ENCODE results near the gene TLR4. TPM values are rescaled to one million over a fixed set of nuclear protein-coding genes. Genes with fewer than 3 reads are reported as not detected.

TLR4 gene
- total and polyA plus RNA-seq, 10 of the 15 experiments (the other 5 are each of a cell fraction or from before 2014, with no cell fraction given): 0.03 to 0.50 (median 0.16) TPM

DNA sequence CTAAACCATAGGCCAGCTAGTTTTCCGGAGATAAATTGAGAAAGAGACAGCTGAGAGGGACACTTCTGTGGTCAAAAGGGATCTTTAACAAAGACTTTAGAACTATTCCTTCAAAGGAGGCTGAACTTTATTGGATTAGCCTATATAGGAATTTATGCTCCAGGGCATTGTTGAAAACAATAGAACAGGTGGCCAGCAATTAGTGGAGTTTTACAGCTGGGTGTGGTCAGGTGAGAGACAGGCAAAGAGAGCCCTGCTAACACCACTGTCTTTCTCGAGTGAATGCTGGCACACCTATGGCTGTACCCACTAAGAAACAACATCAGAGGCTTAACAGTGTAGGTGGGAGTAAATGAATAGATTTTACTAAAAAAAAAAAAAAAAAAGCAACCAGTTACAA is 16.7 kb upstream of the TLR4 start (continued):
- no peak for TF ChIP-seq ZNF217 (IDR thresholded peaks at IDR 0.05)
- TF ChIP-seq DPF2 (IDR thresholded peaks at IDR 0.05): no peak

DNA sequence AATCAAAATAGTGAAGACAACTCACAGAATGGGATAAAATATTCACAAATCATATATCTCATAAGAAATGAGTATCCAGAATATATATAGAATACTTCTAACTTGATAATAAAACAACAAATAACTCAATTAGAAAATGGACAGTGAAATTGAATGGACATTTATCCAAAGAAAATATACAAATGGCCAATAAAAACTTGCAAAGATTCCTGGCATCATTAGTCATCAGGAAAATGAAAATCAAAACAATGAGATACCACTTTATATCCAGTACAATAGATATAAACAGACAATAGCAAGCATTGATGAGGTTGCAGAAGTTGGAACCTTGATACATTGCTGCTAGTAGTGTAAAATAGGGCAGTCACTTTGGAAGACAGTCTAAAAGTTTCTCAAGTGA is 12.8 kb upstream of the TLR4 start:
- H3K27me3 ChIP-seq (replicated peaks in 1 of 2; ENCODE audit: control insufficient read depth in 2 of 2, insufficient read depth in 2 of 2, low read length in 1 of 2): no peaks in the 10 kb centered on the region
- no peaks in the 10 kb centered on the region for H3K79me2 ChIP-seq (ENCODE audit: control insufficient read depth, insufficient read depth, low read length)
- ATAC-seq: no peak
- ChIA-PET SMC1A (ENCODE audit: uncharacterized antibody, unreplicated experiment) (no interaction called here), RAD21 (ENCODE audit: unreplicated experiment) (no interaction called here), POLR2A (no interaction called here), CTCF (no interaction called here)
- no TSS peak for BruUV-seq (replicated peaks)
- H4K20me1 ChIP-seq (ENCODE audit: control insufficient read depth, insufficient read depth): no peaks in the 10 kb centered on the region
- intact Hi-C loops (cut with micrococcal nuclease; ENCODE audit: unreplicated experiment) (no loop called here), in situ Hi-C loops (cut with MboI) (no loop called here)
- H3K4me3 ChIP-seq: no peak overlapping the region
- H2AFZ ChIP-seq (ENCODE audit: control insufficient read depth, low read depth, low read length): no peak overlapping the region
- H3K9ac ChIP-seq (ENCODE audit: control insufficient read depth, insufficient read depth, low read length): no peak overlapping the region
- no peaks in the 10 kb centered on the region for H3K4me1 ChIP-seq (ENCODE audit: control insufficient read depth, insufficient read depth, low read length)
- FAIRE-seq: no peak
- no peaks in the 10 kb centered on the region for H3K36me3 ChIP-seq (ENCODE audit: control insufficient read depth in 2 of 2, insufficient read depth in 2 of 2, low read length in 1 of 2)
- H3K27ac ChIP-seq (ENCODE audit: control insufficient read depth, insufficient read depth): no peak overlapping the region
- no peak overlapping the region for H3K4me2 ChIP-seq (ENCODE audit: control insufficient read depth, insufficient read depth)
- H3K9me3 ChIP-seq (replicated peaks; ENCODE audit: control insufficient read depth, insufficient read depth, low read length): no peaks in the 10 kb centered on the region
- DNase-seq (ENCODE audit: low read depth, low spot score): no peak
- TF ChIP-seq E4F1 (IDR thresholded peaks at IDR 0.05; ENCODE audit: borderline replicate concordance, partially characterized antibody): no peak
- no peak for TF ChIP-seq NR2C1 (IDR thresholded peaks at IDR 0.05)
- TF ChIP-seq PAX5 (IDR thresholded peaks at IDR 0.05; ENCODE audit: borderline replicate concordance, low read depth, low read length): no peak
- TF ChIP-seq KLF5 (IDR thresholded peaks at IDR 0.05; ENCODE audit: partially characterized antibody): no peak
- TF ChIP-seq, protein P1, sequence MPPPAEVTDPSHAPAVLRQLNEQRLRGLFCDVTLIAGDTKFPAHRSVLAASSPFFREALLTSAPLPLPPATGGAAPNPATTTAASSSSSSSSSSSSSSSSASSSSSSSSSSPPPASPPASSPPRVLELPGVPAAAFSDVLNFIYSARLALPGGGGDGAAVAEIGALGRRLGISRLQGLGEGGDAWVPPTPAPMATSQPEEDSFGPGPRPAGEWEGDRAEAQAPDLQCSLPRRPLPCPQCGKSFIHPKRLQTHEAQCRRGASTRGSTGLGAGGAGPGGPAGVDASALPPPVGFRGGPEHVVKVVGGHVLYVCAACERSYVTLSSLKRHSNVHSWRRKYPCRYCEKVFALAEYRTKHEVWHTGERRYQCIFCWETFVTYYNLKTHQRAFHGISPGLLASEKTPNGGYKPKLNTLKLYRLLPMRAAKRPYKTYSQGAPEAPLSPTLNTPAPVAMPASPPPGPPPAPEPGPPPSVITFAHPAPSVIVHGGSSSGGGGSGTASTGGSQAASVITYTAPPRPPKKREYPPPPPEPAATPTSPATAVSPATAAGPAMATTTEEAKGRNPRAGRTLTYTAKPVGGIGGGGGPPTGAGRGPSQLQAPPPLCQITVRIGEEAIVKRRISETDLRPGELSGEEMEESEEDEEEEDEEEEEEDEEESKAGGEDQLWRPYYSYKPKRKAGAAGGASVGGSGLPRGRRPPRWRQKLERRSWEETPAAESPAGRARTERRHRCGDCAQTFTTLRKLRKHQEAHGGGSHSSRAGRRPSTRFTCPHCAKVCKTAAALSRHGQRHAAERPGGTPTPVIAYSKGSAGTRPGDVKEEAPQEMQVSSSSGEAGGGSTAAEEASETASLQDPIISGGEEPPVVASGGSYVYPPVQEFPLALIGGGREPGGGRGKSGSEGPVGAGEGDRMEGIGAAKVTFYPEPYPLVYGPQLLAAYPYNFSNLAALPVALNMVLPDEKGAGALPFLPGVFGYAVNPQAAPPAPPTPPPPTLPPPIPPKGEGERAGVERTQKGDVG (CRISPR knock-in tag; IDR thresholded peaks at IDR 0.05): no peak

Measured in GM12878 (cell line).